Liver (tissue), 9 donors: ENCODE data around the gene STXBP4. TPM values are rescaled to one million over a fixed set of nuclear protein-coding genes. Genes with fewer than 3 reads are reported as not detected.

Experiments used
- DNase-seq: peaks from one replicate; pipeline ENCODE4 v3.0.0-alpha.2; 2017; ENCODE audit warnings: low spot score
- H3K27ac ChIP-seq, 2 donors: one replicate each; pipeline ENCODE4 v1.7.0; 2013; ENCODE audit warnings: inconsistent platforms in 2 of 2, low read length in 2 of 2, control low read depth in 1 of 2, low read depth in 1 of 2, mild to moderate bottlenecking in 1 of 2
- H3K27me3 ChIP-seq, 4 donors: one replicate each; pipeline versions ENCODE4 v1.6.1 to v1.7.0; 2013; ENCODE audit warnings: low read length in 3 of 4, inconsistent platforms in 1 of 4, mild to moderate bottlenecking in 1 of 4, moderate library complexity in 1 of 4; ENCODE audit not compliant: control insufficient read depth in 4 of 4, insufficient read depth in 4 of 4
- H3K36me3 ChIP-seq, 4 donors: one replicate each; pipeline versions ENCODE4 v1.6.1 to v1.7.0; 2013; ENCODE audit warnings: low read length in 3 of 4, mild to moderate bottlenecking in 3 of 4, low read depth in 1 of 4, moderate library complexity in 1 of 4; ENCODE audit not compliant: control insufficient read depth in 4 of 4, insufficient read depth in 3 of 4
- H3K4me1 ChIP-seq, 4 donors: one replicate each; pipeline versions ENCODE4 v1.6.1 to v1.7.0; 2013; ENCODE audit warnings: low read length in 3 of 4, mild to moderate bottlenecking in 3 of 4, moderate library complexity in 1 of 4; ENCODE audit not compliant: control insufficient read depth in 4 of 4, insufficient read depth in 4 of 4
- H3K4me3 ChIP-seq, 3 donors: one replicate each; pipeline versions ENCODE4 v1.6.1 to v1.7.0; 2013; ENCODE audit warnings: low read length in 3 of 3, control low read depth in 1 of 3, low read depth in 1 of 3, mild to moderate bottlenecking in 1 of 3
- H3K9ac ChIP-seq, 2 donors: one replicate each; pipeline ENCODE4 v1.7.0; 2013; ENCODE audit warnings: low read length in 2 of 2, mild to moderate bottlenecking in 2 of 2, moderate library complexity in 2 of 2, control low read depth in 1 of 2, low read depth in 1 of 2
- H3K9me3 ChIP-seq, 4 donors: one replicate each; pipeline versions ENCODE4 v1.6.1 to v1.7.0; 2013; ENCODE audit warnings: low read length in 3 of 4; ENCODE audit not compliant: control insufficient read depth in 4 of 4
- EGR1 ChIP-seq, 2 donors: IDR thresholded peaks; 2 replicates each; pipeline ENCODE4 v1.6.1; 2016 to 2018; ENCODE audit warnings: antibody characterized with exemption in 2 of 2, low read depth in 2 of 2
- FOXA1 ChIP-seq: IDR thresholded peaks from 2 replicates; pipeline ENCODE4 v1.6.1; 2016; ENCODE audit warnings: antibody characterized with exemption
- FOXA2 ChIP-seq: IDR thresholded peaks from 2 replicates; pipeline ENCODE4 v1.6.1; 2016; ENCODE audit warnings: antibody characterized with exemption
- GABPA ChIP-seq, 2 donors: IDR thresholded peaks in 1 of 2; conservative IDR thresholded peaks in 1 of 2; 2 replicates each; pipeline ENCODE4 v1.6.1; 2016; ENCODE audit warnings: antibody characterized with exemption in 2 of 2, mild to moderate bottlenecking in 1 of 2, moderate library complexity in 1 of 2
- JUND ChIP-seq, 2 donors: IDR thresholded peaks; 2 replicates each; pipeline ENCODE4 v1.6.1; 2016; ENCODE audit warnings: antibody characterized with exemption in 2 of 2
- NR2F2 ChIP-seq: IDR thresholded peaks from 2 replicates; pipeline ENCODE4 v1.6.1; 2016; ENCODE audit warnings: antibody characterized with exemption
- RAD21 ChIP-seq, 2 donors: IDR thresholded peaks; 2 replicates each; pipeline ENCODE4 v1.6.1; 2016; ENCODE audit warnings: antibody characterized with exemption in 2 of 2, mild to moderate bottlenecking in 2 of 2
- RXRA ChIP-seq, 2 donors: IDR thresholded peaks; 2 replicates each; pipeline ENCODE4 v1.6.1; 2017 to 2018; ENCODE audit warnings: antibody characterized with exemption in 2 of 2, mild to moderate bottlenecking in 1 of 2
- TAF1 ChIP-seq: conservative IDR thresholded peaks from 2 replicates; pipeline ENCODE4 v1.6.1; 2016; ENCODE audit warnings: antibody characterized with exemption, mild to moderate bottlenecking
- YY1 ChIP-seq: IDR thresholded peaks from 2 replicates; pipeline ENCODE4 v1.6.1; 2016; ENCODE audit warnings: antibody characterized with exemption, mild to moderate bottlenecking
- WGBS: extraction: QIAGEN DNeasy Blood & Tissue Kit; methylation state at CpG from one replicate; pipeline ENCODE4 v1.1.7; 2013; 5-methylcytosine and 5-hydroxymethylcytosine counted together
- polyA plus RNA-seq, 2 donors: library from polyadenylated mRNA; stranded (reverse) in 1 of 2; unstranded in 1 of 2; fragments of 200-250 nt in 1 of 2; fragments of >200 nt in 1 of 2; fragmentation: Nextera tagmentation in 1 of 2; extraction: Ambion mirVana in 1 of 2; gene quantifications; one replicate each; pipeline versions ENCODE4 v1.2.1 to v1.2.3, GENCODE V29; 2013 to 2015
- total RNA-seq, 2 donors: library from RNA; depleted of rRNA; stranded (reverse); fragments of >200 nt; gene quantifications; one replicate each; pipeline ENCODE4 v1.2.3, GENCODE V29; 2014
- TF ChIP-seq, protein P1 (sequence below): IDR thresholded peaks from 2 replicates; pipeline ENCODE4 v1.6.1; 2016; ENCODE audit warnings: antibody characterized with exemption
- TF ChIP-seq, protein P2 (sequence below): IDR thresholded peaks from 2 replicates; pipeline ENCODE4 v1.6.1; 2016; ENCODE audit warnings: antibody characterized with exemption, mild to moderate bottlenecking
- TF ChIP-seq, protein P3 (sequence below): fragments of 150-350 bp; IDR thresholded peaks from 2 replicates; pipeline ENCODE4 v1.5.1; 2017; ENCODE audit warnings: improper control_type of control experiment, low read depth, low read length; ENCODE audit not compliant: missing input control
- TF ChIP-seq, protein P4 (sequence below): IDR thresholded peaks from 2 replicates; pipeline ENCODE4 v1.6.1; 2016; ENCODE audit warnings: antibody characterized with exemption
- TF ChIP-seq, protein P5 (sequence below): IDR thresholded peaks from 2 replicates; pipeline ENCODE4 v1.6.1; 2016; ENCODE audit warnings: antibody characterized with exemption
- donor health status: healthy.
- donor health status: healthy.
- donor health status: healthy.
- donor health status: healthy.
- donor health status: healthy.

STXBP4 gene
- total and polyA plus RNA-seq, 4 donors: 1.5 to 12.6 (median 3.5) TPM

DNA sequence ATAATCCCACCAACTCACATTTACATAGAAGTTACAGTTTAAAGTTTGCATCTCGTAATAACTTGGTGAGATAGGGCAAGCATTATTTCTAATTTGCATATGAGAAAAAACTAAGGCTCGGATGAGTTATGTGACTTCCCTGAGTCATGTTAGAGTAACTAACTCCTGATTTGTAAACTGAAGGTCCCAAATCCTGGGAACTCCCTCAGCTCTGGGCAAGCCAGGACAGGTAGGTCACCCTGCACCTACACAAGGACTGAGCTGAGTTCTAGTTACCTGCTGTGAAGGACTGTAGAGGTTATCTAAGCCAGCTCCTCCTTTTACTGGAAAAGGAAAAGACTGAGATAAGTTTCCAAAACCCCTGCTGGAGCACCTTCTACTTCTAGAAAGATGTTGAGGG lies 204.0 kb downstream of the STXBP4 start (continued):
- TF ChIP-seq TAF1: no peak
- no peak for TF ChIP-seq NR2F2
- no peak for TF ChIP-seq GABPA (IDR thresholded peaks at IDR 0.05 in 1 of 2, conservative IDR thresholded peaks at IDR 0.05 in 1 of 2)
- no peak for TF ChIP-seq FOXA1
- no peak for TF ChIP-seq RAD21 (IDR thresholded peaks at IDR 0.05)

DNA sequence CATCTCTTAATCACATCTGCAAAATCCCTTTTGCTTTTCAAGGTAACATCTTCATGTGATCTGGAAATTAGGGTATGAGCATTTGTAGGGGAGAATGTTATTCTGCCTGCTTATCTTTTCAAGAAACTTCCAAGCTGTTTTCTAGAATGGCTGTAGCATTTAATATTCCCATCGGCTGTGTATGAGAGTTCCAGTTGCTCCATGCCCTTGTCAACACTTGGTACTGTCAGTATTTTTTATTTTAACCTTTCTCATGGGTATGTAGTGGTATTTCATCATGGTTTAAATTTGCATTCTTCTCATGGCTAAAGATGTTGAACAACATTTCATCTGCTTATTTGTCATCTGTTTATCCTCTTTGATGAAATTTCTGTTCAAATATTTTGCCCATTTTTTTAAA lies 205.6 kb downstream of the STXBP4 start:
- no peaks in the 10 kb centered on the region for H3K27me3 ChIP-seq
- TF ChIP-seq TAF1 (no peak), RXRA (IDR thresholded peaks at IDR 0.05) (no peak), NR2F2 (no peak), YY1 (no peak), EGR1 (IDR thresholded peaks at IDR 0.05; ENCODE audit: low read depth in 2 of 2) (no peak), FOXA2 (no peak), RAD21 (IDR thresholded peaks at IDR 0.05) (no peak), JUND (IDR thresholded peaks at IDR 0.05) (no peak)
- TF ChIP-seq, protein P1, sequence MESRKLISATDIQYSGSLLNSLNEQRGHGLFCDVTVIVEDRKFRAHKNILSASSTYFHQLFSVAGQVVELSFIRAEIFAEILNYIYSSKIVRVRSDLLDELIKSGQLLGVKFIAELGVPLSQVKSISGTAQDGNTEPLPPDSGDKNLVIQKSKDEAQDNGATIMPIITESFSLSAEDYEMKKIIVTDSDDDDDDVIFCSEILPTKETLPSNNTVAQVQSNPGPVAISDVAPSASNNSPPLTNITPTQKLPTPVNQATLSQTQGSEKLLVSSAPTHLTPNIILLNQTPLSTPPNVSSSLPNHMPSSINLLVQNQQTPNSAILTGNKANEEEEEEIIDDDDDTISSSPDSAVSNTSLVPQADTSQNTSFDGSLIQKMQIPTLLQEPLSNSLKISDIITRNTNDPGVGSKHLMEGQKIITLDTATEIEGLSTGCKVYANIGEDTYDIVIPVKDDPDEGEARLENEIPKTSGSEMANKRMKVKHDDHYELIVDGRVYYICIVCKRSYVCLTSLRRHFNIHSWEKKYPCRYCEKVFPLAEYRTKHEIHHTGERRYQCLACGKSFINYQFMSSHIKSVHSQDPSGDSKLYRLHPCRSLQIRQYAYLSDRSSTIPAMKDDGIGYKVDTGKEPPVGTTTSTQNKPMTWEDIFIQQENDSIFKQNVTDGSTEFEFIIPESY: no peak
- TF ChIP-seq, protein P2, sequence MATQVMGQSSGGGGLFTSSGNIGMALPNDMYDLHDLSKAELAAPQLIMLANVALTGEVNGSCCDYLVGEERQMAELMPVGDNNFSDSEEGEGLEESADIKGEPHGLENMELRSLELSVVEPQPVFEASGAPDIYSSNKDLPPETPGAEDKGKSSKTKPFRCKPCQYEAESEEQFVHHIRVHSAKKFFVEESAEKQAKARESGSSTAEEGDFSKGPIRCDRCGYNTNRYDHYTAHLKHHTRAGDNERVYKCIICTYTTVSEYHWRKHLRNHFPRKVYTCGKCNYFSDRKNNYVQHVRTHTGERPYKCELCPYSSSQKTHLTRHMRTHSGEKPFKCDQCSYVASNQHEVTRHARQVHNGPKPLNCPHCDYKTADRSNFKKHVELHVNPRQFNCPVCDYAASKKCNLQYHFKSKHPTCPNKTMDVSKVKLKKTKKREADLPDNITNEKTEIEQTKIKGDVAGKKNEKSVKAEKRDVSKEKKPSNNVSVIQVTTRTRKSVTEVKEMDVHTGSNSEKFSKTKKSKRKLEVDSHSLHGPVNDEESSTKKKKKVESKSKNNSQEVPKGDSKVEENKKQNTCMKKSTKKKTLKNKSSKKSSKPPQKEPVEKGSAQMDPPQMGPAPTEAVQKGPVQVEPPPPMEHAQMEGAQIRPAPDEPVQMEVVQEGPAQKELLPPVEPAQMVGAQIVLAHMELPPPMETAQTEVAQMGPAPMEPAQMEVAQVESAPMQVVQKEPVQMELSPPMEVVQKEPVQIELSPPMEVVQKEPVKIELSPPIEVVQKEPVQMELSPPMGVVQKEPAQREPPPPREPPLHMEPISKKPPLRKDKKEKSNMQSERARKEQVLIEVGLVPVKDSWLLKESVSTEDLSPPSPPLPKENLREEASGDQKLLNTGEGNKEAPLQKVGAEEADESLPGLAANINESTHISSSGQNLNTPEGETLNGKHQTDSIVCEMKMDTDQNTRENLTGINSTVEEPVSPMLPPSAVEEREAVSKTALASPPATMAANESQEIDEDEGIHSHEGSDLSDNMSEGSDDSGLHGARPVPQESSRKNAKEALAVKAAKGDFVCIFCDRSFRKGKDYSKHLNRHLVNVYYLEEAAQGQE: no peak
- WGBS: 97% methylated on average over 1 of the region's 1 CpG
- H3K9ac ChIP-seq: no peak overlapping the region
- H3K4me3 ChIP-seq: no peak overlapping the region
- DNase-seq: no peak
- H3K4me1 ChIP-seq: no peaks in the 10 kb centered on the region
- H3K27ac ChIP-seq: no peak overlapping the region
- peaks cover 0 to 3% (median under 1%) of the 10 kb centered on the region in 4 donors for H3K9me3 ChIP-seq
- H3K36me3 ChIP-seq: no peaks in the 10 kb centered on the region

DNA sequence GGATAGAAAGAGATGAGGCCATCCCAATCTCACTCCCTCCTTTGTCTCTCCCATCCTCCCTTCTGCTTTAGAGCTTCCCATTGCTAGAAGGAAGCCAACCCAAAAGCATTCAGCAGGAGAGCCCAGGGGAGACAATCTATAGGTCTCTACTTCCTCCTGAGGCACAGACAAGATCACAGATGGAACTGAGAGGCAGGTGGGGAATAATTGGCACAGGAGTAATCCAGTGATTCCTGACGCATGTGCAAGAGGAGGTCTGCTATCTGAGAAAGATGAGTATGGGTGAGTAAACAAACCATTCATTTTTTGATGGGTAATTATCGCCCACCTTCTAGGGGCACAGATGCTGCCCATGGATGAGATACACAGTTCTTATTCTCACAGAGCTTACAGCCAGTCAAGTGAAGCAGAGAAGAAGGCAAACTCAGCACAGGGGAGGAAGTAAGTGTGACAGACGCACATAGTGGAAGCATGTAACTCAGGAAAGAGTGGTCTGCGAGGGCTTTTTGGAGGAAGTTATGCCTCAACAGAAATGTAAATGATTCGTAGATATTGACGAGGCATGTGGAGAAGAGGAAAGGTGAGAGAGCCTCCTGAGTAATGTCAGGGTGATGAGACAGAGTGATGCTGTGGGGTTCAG lies 207.3 kb downstream of the STXBP4 start:
- peaks cover 0 to 3% (median under 1%) of the 10 kb centered on the region in 4 donors for H3K9me3 ChIP-seq
- no peak for TF ChIP-seq YY1
- TF ChIP-seq, protein P1: no peak
- TF ChIP-seq RAD21 (IDR thresholded peaks at IDR 0.05): no peak
- TF ChIP-seq, protein P3, sequence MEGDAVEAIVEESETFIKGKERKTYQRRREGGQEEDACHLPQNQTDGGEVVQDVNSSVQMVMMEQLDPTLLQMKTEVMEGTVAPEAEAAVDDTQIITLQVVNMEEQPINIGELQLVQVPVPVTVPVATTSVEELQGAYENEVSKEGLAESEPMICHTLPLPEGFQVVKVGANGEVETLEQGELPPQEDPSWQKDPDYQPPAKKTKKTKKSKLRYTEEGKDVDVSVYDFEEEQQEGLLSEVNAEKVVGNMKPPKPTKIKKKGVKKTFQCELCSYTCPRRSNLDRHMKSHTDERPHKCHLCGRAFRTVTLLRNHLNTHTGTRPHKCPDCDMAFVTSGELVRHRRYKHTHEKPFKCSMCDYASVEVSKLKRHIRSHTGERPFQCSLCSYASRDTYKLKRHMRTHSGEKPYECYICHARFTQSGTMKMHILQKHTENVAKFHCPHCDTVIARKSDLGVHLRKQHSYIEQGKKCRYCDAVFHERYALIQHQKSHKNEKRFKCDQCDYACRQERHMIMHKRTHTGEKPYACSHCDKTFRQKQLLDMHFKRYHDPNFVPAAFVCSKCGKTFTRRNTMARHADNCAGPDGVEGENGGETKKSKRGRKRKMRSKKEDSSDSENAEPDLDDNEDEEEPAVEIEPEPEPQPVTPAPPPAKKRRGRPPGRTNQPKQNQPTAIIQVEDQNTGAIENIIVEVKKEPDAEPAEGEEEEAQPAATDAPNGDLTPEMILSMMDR: no peak
- TF ChIP-seq FOXA1: no peak
- TF ChIP-seq GABPA (IDR thresholded peaks at IDR 0.05 in 1 of 2, conservative IDR thresholded peaks at IDR 0.05 in 1 of 2): no peak
- TF ChIP-seq, protein P2: no peak
- TF ChIP-seq, protein P4, sequence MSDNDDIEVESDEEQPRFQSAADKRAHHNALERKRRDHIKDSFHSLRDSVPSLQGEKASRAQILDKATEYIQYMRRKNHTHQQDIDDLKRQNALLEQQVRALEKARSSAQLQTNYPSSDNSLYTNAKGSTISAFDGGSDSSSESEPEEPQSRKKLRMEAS: no peak
- no peak for TF ChIP-seq JUND (IDR thresholded peaks at IDR 0.05)
- TF ChIP-seq, protein P5, sequence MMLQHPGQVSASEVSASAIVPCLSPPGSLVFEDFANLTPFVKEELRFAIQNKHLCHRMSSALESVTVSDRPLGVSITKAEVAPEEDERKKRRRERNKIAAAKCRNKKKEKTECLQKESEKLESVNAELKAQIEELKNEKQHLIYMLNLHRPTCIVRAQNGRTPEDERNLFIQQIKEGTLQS: no peak

More for the DNA sequence above, 207.3 kb downstream of the STXBP4 start:
- no peaks in the 10 kb centered on the region for H3K27me3 ChIP-seq
- DNase-seq: no peak
- no peaks in the 10 kb centered on the region for H3K4me1 ChIP-seq
- no peak overlapping the region for H3K27ac ChIP-seq
- 77% methylated on average over 6 of the region's 6 CpGs for WGBS
- H3K9ac ChIP-seq: no peak overlapping the region
- H3K4me3 ChIP-seq: no peak overlapping the region
- no peaks in the 10 kb centered on the region for H3K36me3 ChIP-seq
